ENCODE measurements around the gene FAM174C. TPM values are rescaled to one million over a fixed set of nuclear protein-coding genes. Genes with fewer than 3 reads are reported as not detected.

FAM174C gene
- total RNA-seq, 1 donor from 2014 or later: 123 TPM

- TF ChIP-seq CTCF (conservative IDR thresholded peaks at IDR 0.05; ENCODE audit: low read depth, low read length): no peak
- H3K4me3 ChIP-seq (ENCODE audit: low read depth, low read length): no peak overlapping the region
- no peak for DNase-seq (ENCODE audit: low read depth)
Measured at GRCh38 chr19:1278713-1279660, 3.7 kb downstream of the FAM174C start.

GRCh38 chr19:1279782-1280341 lies 4.5 kb downstream of the FAM174C start:
- no peak for DNase-seq (ENCODE audit: low read depth)
- H3K4me3 ChIP-seq (ENCODE audit: low read depth, low read length): no peak overlapping the region

GRCh38 chr19:1280636-1281568 lies 5.6 kb downstream of the FAM174C start:
- no peak for DNase-seq (ENCODE audit: low read depth)
- TF ChIP-seq CTCF (conservative IDR thresholded peaks at IDR 0.05; ENCODE audit: low read depth, low read length): no peak
- H3K4me3 ChIP-seq (ENCODE audit: low read depth, low read length): no peak overlapping the region

More at GRCh38 chr19:1279782-1280341, 4.5 kb downstream of the FAM174C start:
- peak; percentile 95 for TF ChIP-seq CTCF (conservative IDR thresholded peaks at IDR 0.05; ENCODE audit: low read depth, low read length)

GRCh38 chr19:1281569-1282287 lies 6.4 kb downstream of the FAM174C start:
- H3K4me3 ChIP-seq (ENCODE audit: low read depth, low read length): no peak overlapping the region
- TF ChIP-seq CTCF (conservative IDR thresholded peaks at IDR 0.05; ENCODE audit: low read depth, low read length): no peak
- DNase-seq (ENCODE audit: low read depth): no peak

- no peak for TF ChIP-seq CTCF (conservative IDR thresholded peaks at IDR 0.05; ENCODE audit: low read depth, low read length)
- no peak for DNase-seq (ENCODE audit: low read depth)
- H3K4me3 ChIP-seq (ENCODE audit: low read depth, low read length): no peak overlapping the region
Measured at GRCh38 chr19:1282588-1283206, 7.4 kb downstream of the FAM174C start.

All from epithelial cell of proximal tubule (primary cell).